ENCODE data around the gene PCGF2.

- TF ChIP-seq, protein P1, sequence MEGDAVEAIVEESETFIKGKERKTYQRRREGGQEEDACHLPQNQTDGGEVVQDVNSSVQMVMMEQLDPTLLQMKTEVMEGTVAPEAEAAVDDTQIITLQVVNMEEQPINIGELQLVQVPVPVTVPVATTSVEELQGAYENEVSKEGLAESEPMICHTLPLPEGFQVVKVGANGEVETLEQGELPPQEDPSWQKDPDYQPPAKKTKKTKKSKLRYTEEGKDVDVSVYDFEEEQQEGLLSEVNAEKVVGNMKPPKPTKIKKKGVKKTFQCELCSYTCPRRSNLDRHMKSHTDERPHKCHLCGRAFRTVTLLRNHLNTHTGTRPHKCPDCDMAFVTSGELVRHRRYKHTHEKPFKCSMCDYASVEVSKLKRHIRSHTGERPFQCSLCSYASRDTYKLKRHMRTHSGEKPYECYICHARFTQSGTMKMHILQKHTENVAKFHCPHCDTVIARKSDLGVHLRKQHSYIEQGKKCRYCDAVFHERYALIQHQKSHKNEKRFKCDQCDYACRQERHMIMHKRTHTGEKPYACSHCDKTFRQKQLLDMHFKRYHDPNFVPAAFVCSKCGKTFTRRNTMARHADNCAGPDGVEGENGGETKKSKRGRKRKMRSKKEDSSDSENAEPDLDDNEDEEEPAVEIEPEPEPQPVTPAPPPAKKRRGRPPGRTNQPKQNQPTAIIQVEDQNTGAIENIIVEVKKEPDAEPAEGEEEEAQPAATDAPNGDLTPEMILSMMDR (IDR thresholded peaks at IDR 0.05): no peak
- peak; percentile 55 for TF ChIP-seq EZH2phosphoT487 (IDR thresholded peaks at IDR 0.05)
These were observed 28.7 kb downstream of the PCGF2 start for GRCh38 chr17:38719289-38719942.
